GM21515 (cell line): ENCODE measurements around the gene SPATA12.

Experiments used
- ATAC-seq: cut with Tn5 transposase; IDR thresholded peaks from one replicate; pipeline ENCODE4 v1.9.1; 2021; ENCODE audit not compliant: unreplicated experiment

SPATA12 gene

GRCh38 chr3:57048728-57049127 is 11.7 kb upstream of the SPATA12 start:
- ATAC-seq, result no peak

DNA sequence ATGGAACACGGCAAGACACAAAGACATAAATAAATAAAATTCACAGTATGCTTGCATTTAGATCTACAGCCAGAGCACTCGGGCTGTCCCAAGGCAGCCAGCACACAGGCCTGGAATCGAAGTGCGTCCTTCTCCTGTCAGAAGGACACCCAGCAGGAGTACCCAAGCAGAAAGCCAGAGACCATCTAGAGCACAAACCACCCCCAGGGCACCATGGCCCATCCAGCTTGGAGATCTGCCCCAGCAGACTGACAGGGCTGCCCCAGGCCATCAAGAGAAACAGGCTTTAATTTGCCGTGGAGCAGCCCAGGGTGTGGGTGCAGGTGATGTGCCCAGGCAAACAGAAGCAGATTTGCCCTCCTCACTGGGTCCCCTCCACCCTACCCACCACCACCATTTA is 7.8 kb upstream of the SPATA12 start:
- no peak for ATAC-seq

GRCh38 chr3:57053122-57053521 is 7.3 kb upstream of the SPATA12 start:
- ATAC-seq, result no peak

DNA sequence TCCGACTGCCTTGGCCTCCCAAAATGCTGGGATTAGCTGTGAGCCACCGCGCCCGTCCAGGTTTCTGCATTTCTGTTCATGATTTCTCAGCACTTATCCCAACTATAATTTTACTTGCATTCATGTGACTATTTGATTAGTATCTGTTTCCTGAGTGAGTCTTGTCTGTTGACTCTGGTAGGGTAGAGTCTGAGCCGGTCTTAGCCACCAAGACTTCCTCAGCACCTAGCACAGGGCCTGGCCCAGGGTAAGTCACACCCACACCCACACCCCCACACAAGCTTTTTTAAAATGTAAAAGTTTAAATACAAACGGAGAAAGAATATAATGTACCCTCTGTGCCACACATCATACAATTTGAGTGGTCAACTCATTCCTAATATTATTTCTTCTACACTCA is 3.1 kb upstream of the SPATA12 start:
- no peak for ATAC-seq

GRCh38 chr3:57059411-57059810 is 1.1 kb upstream of the SPATA12 start:
- no peak for ATAC-seq

GRCh38 chr3:57061556-57061955 is 1.1 kb downstream of the SPATA12 start:
- no peak for ATAC-seq

- no peak for ATAC-seq
Measured at GRCh38 chr3:57062101-57062631, 1.7 kb downstream of the SPATA12 start.

DNA sequence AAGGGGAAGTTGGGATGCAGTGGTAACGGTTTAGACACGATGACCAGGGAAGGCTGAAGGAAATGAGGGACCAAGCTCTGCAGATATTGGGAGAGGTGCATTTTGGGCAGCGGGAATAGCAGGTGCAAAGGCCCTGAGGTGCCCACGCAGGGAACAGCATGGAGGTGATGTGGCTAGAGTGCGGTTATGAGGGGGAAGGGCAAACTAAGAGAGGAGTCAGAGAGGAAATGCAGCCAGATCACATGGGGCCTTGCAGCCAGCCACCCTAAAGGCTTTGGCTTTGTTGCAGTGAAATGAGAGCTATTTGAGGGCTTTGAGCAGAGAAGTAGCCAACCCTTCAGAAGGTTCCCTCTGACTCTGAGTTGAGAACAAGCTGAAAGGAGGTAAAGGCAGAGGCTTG is 2.6 kb downstream of the SPATA12 start:
- ATAC-seq, result no peak

DNA sequence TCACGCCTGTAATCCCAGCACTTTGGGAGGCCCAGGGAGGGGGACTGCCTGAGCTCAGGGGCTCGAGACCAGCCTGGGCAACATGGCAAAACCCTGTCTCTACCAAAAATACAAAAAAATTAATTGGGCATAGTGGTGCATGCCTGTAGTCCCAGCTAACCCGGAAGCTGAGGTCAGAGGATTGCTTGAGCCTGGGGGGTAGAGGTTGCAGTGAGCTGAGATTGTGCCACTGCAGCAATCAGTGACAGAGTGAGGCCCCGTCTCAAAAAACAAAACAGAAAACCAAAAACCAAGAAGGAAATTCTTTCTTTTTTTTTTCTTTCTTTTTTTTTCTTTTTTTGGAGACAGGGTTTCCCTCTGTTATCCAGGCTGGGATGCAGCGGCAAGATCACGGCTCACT is 3.5 kb downstream of the SPATA12 start:
- ATAC-seq, result no peak

DNA sequence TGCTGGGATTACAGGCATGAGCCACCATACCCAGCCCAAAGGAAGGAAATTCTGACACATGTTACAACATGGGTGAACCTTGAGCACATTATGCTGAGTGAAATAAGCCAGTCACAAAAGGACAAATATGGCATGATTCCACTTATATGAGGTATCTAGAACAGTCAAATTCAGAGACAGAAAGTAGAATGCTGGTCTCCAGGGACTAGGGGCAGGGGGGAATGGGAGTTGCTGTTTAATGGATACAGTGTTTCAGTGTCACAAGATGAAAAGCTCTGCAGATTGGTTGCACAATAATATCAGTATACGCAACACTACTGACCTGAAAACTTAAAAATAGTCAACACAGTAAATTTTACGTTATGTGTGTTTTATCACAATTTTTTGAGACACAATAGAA is 4.1 kb downstream of the SPATA12 start:
- no peak for ATAC-seq

GRCh38 chr3:57065588-57065987 is 5.1 kb downstream of the SPATA12 start:
- ATAC-seq, result no peak

DNA sequence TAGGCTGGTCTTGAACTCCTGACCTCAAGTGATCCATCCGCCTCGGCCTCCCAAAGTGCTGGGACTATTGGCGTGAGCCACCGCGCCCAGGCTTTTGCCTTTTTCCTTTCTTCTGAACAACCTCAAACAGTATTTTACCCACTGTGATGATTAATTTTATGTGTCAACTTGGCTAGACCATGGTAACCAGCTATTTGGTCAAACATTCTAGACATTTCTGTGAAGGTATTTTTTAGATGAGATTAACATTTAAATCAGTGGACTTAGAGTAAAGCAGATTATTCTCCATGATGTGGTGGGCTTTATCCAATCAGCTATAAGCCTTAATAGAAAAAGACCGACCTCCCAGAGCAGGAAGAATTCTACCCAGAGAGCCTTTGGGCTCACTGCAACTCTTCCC is 6.0 kb downstream of the SPATA12 start:
- ATAC-seq, result no peak

- peak; percentile 99 for ATAC-seq
Measured at GRCh38 chr3:57068437-57069089, 8.1 kb downstream of the SPATA12 start.

GRCh38 chr3:57069503-57069902 is 9.0 kb downstream of the SPATA12 start:
- ATAC-seq, result no peak

DNA sequence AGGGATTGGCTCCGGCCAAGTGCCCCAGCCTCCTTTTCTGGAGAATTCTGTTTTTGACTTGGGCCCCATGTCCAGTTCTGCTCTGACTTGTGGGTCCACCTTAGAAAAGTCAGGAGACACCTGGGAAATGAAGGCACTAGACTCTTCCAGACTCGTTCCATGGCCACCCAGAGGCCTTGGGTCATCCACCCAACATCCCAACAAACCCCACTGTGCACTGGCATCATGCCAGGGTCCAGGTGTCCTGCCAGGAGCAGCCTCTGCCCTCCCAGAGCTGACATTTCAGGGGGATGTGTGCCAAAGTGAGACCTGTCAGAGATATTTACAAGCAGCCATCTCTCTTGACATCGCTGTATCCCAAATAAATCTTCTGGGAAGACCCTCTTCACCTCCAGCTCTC is 13.2 kb downstream of the SPATA12 start:
- no peak for ATAC-seq

- no peak for ATAC-seq
Measured at GRCh38 chr3:57074135-57074534, 13.7 kb downstream of the SPATA12 start.

DNA sequence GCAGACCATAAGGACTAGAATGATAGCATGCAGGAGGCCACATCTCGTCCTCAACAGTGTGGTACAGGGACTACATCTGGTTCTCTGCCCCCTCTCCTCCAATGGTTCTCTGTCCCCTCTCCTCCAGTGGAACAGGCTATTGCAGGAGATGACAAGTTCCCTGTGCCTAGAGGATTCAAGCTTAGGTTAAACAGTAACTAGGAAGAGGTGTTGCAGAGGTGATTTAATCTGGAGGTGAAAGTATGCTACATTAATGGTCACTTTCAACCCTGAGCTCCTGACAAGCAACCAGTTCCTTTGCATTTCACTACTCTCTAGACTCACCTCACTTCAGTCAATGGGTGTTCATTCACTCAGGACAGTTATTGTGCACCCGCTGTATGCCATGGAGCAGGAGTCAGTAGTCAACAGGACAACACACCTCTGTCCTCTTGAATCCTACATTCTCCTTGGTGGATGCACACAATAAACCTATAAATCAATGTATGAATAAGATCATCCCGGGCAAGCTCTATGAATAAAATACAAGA is 16.0 kb downstream of the SPATA12 start:
- ATAC-seq, result no peak

DNA sequence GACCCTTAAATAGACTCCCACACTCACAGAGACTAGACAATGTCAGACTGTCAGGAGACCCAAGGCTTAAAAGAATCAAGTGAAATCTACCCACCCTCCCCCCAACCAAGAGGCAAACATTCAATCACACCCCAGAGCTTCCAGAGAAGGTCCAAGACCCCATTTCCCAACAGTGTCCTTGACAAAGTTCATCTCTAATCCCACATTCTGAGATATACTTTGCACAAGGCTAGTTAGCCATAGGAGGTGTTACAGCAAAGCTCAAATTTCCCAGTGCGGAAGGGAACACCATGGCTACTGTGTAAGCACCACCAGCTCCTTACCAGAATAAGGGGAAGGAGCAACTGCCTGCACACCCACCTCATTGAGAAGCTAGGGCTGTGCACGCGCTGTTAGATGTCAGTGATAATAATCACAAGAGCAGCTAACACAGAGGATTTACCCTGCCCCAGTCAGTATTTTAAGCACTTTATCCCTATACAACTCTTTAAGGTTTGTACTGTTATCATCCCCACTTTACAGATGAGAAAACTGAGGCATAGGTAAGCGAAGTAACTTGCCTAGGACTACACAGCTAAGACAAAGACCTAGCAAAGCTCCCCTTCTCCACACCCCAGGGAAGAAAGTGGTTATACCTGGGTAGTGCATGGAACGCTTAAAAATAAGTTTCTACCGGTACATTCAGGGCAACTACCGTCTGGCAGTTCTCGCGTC is 17.3 kb downstream of the SPATA12 start:
- no peak for ATAC-seq

DNA sequence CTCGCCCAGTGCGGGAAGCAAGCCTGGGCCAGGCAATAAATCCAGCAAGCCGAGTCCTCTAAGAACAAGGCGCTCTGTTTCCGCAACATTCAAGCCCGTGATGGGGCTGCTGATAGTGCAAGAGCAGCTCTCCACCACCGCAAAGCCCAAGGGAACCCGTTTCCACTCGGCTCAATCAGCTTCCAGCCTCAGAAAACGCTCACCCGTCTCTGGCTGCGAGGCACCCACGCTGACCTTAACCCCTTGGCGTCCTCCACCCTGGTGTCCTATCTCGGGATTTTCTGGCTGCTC is 17.8 kb downstream of the SPATA12 start:
- ATAC-seq, result no peak

DNA sequence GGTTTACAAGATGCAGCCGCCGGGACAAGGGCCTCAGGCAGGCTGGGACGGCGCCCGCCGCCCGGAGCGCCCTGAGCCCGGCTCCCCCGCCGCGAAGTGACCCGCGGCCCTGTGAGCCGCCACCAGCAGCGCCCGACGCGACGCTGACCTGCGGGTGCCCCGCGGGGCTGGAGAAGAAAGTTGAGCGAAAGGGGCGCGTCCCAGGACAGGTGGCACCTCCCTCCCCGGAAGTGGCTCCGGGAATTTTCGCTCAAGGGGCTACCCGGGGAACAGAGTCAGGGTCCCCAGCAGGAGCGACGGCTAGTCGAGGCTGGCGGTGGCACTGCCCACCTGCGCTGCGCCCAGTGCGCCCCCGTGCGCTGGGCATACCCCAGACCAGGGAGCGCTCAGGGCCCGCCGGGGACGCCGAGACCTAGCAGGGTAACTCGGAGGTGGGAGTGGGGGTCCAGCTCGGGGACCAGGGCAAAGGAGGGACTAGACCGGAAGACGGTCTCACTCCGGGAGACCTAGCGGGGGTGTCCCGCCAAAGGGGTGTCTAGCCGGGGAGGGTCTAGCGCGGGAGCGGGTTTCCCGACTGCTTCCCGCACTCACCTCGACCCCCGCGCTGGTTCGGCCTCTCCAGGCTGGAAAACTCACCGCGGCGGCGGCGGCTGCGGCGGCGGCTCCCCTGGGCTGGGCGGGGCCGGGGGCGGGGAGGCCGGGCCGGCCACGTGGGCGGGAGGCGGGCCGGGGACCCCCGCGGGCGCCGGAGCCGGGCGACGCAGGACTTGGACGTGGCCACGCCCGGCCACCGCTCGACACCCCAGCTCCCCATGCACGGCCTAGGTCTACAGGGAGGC is 18.4 kb downstream of the SPATA12 start:
- no peak for ATAC-seq

- no peak for ATAC-seq
Measured at GRCh38 chr3:57079474-57079831, 19.0 kb downstream of the SPATA12 start.

DNA sequence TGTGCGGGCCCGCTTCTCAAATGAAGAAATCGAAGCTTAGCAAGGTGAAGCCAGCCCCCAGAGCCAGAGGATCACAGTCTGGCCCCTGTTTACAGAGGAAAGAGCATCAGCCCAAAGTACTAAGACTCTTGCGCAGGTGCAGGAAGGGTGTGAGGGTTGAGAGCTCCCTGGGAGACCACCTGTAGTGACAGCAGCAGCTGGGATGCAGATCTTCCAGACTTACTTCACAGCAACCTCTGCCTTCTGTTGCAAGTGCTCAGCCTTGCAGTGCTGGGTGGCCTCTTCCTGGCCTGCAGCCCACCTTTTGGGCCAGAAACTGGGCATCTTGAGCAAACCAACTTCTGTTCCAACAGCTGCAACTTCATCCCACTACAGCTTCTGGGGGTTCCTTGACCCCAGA is 19.7 kb downstream of the SPATA12 start:
- ATAC-seq, result no peak
